SK-N-SH (cell line): ENCODE data around the gene OPA1. TPM values are rescaled to one million over a fixed set of nuclear protein-coding genes. Genes with fewer than 3 reads are reported as not detected.

Experiments
- CTCF ChIA-PET: fragments of 300-600, 350-600 bp; formaldehyde crosslinking; extraction: SDS; loops from one replicate; lab custom pipeline; 2021; lab: Yijun Ruan, JAX
- POLR2A ChIA-PET: fragments of 350-600 bp; sonication (Branson Sonifier 250); formaldehyde crosslinking; extraction: SDS; loops from one replicate; lab custom pipeline; 2020; ENCODE audit warnings: antibody characterized with exemption, inconsistent platforms; lab: Yijun Ruan, JAX
- DNase-seq: peaks from one replicate; pipeline ENCODE4 v3.0.0; 2012
- H2AFZ ChIP-seq: fragments of 200-600 bp; sonication (generic); 2 replicates; pipeline ENCODE4 v1.8.1; 2016; ENCODE audit warnings: antibody characterized with exemption, mild to moderate bottlenecking, low read depth
- H3F3A ChIP-seq: fragments of 200-600 bp; sonication (generic); replicated peaks from 2 replicates; pipeline ENCODE3; 2016; ENCODE audit warnings: antibody characterized with exemption, mild to moderate bottlenecking; ENCODE audit not compliant: insufficient read depth
- H3K27ac ChIP-seq, 2 experiments: fragments of 200-500 bp in 1 of 2; fragments of 200-600 bp in 1 of 2; sonication (Bioruptor generic) in 1 of 2; sonication (generic), shearing (Covaris generic) in 1 of 2; 2 replicates each; pipeline versions ENCODE4 v1.5.1 to v1.6.1; 2014 to 2016; ENCODE audit warnings: low read depth in 2 of 2, inconsistent platforms in 1 of 2, low read length in 1 of 2, mild to moderate bottlenecking in 1 of 2, mixed read lengths in 1 of 2
- H3K27me3 ChIP-seq: fragments of 200-600 bp; sonication (generic), shearing (Covaris generic); 2 replicates; pipeline ENCODE4 v1.6.1; 2016; ENCODE audit warnings: mixed run types; ENCODE audit not compliant: insufficient read depth
- H3K36me3 ChIP-seq, 2 experiments: fragments of 200-500 bp in 1 of 2; fragments of 200-600 bp in 1 of 2; sonication (Bioruptor generic) in 1 of 2; sonication (generic) in 1 of 2; replicated peaks in 1 of 2; 2 replicates each; pipeline versions ENCODE3 to v1.5.1; 2014 to 2016; ENCODE audit warnings: low read length in 1 of 2, mild to moderate bottlenecking in 1 of 2; ENCODE audit not compliant: insufficient read depth in 2 of 2, control insufficient read depth in 1 of 2
- H3K4me1 ChIP-seq, 2 experiments: fragments of 200-500 bp in 1 of 2; fragments of 200-600 bp in 1 of 2; sonication (Bioruptor generic) in 1 of 2; sonication (generic), shearing (Covaris generic) in 1 of 2; 2 replicates each; pipeline versions ENCODE4 v1.5.1 to v1.6.1; 2014 to 2016; ENCODE audit warnings: low read depth in 1 of 2, low read length in 1 of 2, mixed run types in 1 of 2; ENCODE audit not compliant: insufficient read depth in 2 of 2, control insufficient read depth in 1 of 2
- H3K4me2 ChIP-seq: fragments of 200-600 bp; sonication (generic), shearing (Covaris generic); 2 replicates; pipeline ENCODE4 v1.6.1; 2017; ENCODE audit warnings: mixed run types
- H3K4me3 ChIP-seq, 2 experiments: fragments of 200-500 bp in 1 of 2; fragments of 200-600 bp in 1 of 2; sonication (Bioruptor generic) in 1 of 2; sonication (generic), shearing (Covaris generic) in 1 of 2; 2 replicates each; pipeline versions ENCODE4 v1.5.1 to v1.8.1; 2014 to 2016; ENCODE audit warnings: low read depth in 2 of 2, inconsistent platforms in 1 of 2, low read length in 1 of 2, mild to moderate bottlenecking in 1 of 2, mixed read lengths in 1 of 2, moderate library complexity in 1 of 2
- H3K79me2 ChIP-seq: fragments of 200-600 bp; sonication (generic); 2 replicates; pipeline ENCODE4 v1.8.1; 2017; ENCODE audit warnings: mild to moderate bottlenecking; ENCODE audit not compliant: insufficient read depth
- H3K9ac ChIP-seq: fragments of 200-600 bp; sonication (generic); 2 replicates; pipeline ENCODE4 v1.6.1; 2017; ENCODE audit warnings: mixed run types
- H3K9me2 ChIP-seq: fragments of 200-600 bp; sonication (generic); 2 replicates; pipeline ENCODE4 v1.6.1; 2017; ENCODE audit warnings: mixed run types
- H3K9me3 ChIP-seq: fragments of 200-600 bp; sonication (generic); 2 replicates; pipeline ENCODE4 v1.6.1; 2017; ENCODE audit warnings: mixed run types, mild to moderate bottlenecking, moderate library complexity
- H4K20me1 ChIP-seq: fragments of 200-600 bp; sonication (generic); 2 replicates; pipeline ENCODE4 v1.6.1; 2017; ENCODE audit warnings: mild to moderate bottlenecking, mixed run types; ENCODE audit not compliant: insufficient read depth
- ELF1 ChIP-seq: IDR thresholded peaks from 2 replicates; pipeline ENCODE4 v1.4.0; 2012
- EZH2phosphoT487 ChIP-seq: fragments of 200-600 bp; sonication (generic); IDR thresholded peaks from 2 replicates; pipeline ENCODE4 v1.6.1; 2017; ENCODE audit warnings: low read depth, mixed run types, mild to moderate bottlenecking, antibody characterized with exemption, moderate library complexity, borderline replicate concordance
- FOSL2 ChIP-seq: IDR thresholded peaks from 2 replicates; pipeline ENCODE4 v1.4.0; 2012; ENCODE audit warnings: low read depth, mild to moderate bottlenecking, moderate library complexity, borderline replicate concordance
- GABPA ChIP-seq: IDR thresholded peaks from 2 replicates; pipeline ENCODE4 v1.4.0; 2012; ENCODE audit warnings: low read depth, mild to moderate bottlenecking
- GATA2 ChIP-seq: sonication (generic); formaldehyde crosslinking; IDR thresholded peaks from 2 replicates; pipeline ENCODE4 v1.5.0; 2020; ENCODE audit warnings: mild to moderate bottlenecking, missing genetic modification reagents
- MEF2A ChIP-seq: IDR thresholded peaks from 2 replicates; pipeline ENCODE4 v1.4.0; 2012; ENCODE audit warnings: low read depth, borderline replicate concordance
- MXI1 ChIP-seq: IDR thresholded peaks from 2 replicates; pipeline ENCODE4 v1.6.1; 2012; ENCODE audit warnings: mild to moderate bottlenecking, low read depth, low read length, improper control_type of control experiment
- NFIC ChIP-seq: IDR thresholded peaks from 2 replicates; pipeline ENCODE4 v1.4.0; 2012; ENCODE audit warnings: borderline replicate concordance
- RAD21 ChIP-seq: IDR thresholded peaks from 2 replicates; pipeline ENCODE4 v1.6.1; 2012; ENCODE audit warnings: mild to moderate bottlenecking, low read length
- RCOR1 ChIP-seq: fragments of 150-350 bp; IDR thresholded peaks from 2 replicates; pipeline ENCODE4 v1.6.1; 2017; ENCODE audit warnings: antibody characterized with exemption, low read length
- REST ChIP-seq: IDR thresholded peaks from 2 replicates; pipeline ENCODE4 v1.6.1; 2012; ENCODE audit warnings: mild to moderate bottlenecking, low read depth, low read length, moderate library complexity
- RFX5 ChIP-seq: IDR thresholded peaks from 2 replicates; pipeline ENCODE4 v1.6.1; 2012; ENCODE audit warnings: mild to moderate bottlenecking, improper control_type of control experiment, low read length
- SIN3A ChIP-seq: IDR thresholded peaks from 2 replicates; pipeline ENCODE4 v1.6.1; 2012; ENCODE audit warnings: low read depth, mild to moderate bottlenecking, low read length, moderate library complexity, borderline replicate concordance
- SMC3 ChIP-seq: IDR thresholded peaks from 2 replicates; pipeline ENCODE4 v1.6.1; 2012; ENCODE audit warnings: low read depth, low read length, improper control_type of control experiment
- TAF1 ChIP-seq: IDR thresholded peaks from 2 replicates; pipeline ENCODE4 v1.6.1; 2012; ENCODE audit warnings: low read depth, mild to moderate bottlenecking, low read length, moderate library complexity, borderline replicate concordance
- TEAD4 ChIP-seq: IDR thresholded peaks from 2 replicates; pipeline ENCODE4 v1.4.0; 2012; ENCODE audit warnings: mild to moderate bottlenecking, borderline replicate concordance; ENCODE audit not compliant: insufficient read depth
- WGBS: methylation state at CpG from one replicate; pipeline ENCODE4 v1.1.6; 2017; ENCODE audit warnings: low lambda C conversion rate; 5-methylcytosine and 5-hydroxymethylcytosine counted together
- polyA plus RNA-seq, 3 experiments: library from polyadenylated mRNA; depleted of rRNA; stranded (reverse); fragments of >200 nt; gene quantifications; 2 replicates each; pipeline ENCODE4 v1.2.3, GENCODE V29; 2012
- TF ChIP-seq, protein P1 (sequence below): fragments of 200-600 bp; sonication (generic); IDR thresholded peaks from 2 replicates; pipeline ENCODE4 v1.6.1; 2017; ENCODE audit warnings: antibody characterized with exemption, mild to moderate bottlenecking, moderate library complexity
- TF ChIP-seq, protein P2 (sequence below): fragments of 150-350 bp; IDR thresholded peaks from 2 replicates; pipeline ENCODE4 v1.6.1; 2016; ENCODE audit warnings: mild to moderate bottlenecking, low read depth, low read length

The OPA1 gene
- polyA plus RNA-seq, 1 of the 3 experiments (the other 2 are of a cell fraction), result 11.4 TPM

GRCh38 chr3:193621127-193621526 is 28.1 kb downstream of the OPA1 start (continued):
- TF ChIP-seq SIN3A, result no peak
- TF ChIP-seq EZH2phosphoT487, result no peak
- TF ChIP-seq, protein P1, sequence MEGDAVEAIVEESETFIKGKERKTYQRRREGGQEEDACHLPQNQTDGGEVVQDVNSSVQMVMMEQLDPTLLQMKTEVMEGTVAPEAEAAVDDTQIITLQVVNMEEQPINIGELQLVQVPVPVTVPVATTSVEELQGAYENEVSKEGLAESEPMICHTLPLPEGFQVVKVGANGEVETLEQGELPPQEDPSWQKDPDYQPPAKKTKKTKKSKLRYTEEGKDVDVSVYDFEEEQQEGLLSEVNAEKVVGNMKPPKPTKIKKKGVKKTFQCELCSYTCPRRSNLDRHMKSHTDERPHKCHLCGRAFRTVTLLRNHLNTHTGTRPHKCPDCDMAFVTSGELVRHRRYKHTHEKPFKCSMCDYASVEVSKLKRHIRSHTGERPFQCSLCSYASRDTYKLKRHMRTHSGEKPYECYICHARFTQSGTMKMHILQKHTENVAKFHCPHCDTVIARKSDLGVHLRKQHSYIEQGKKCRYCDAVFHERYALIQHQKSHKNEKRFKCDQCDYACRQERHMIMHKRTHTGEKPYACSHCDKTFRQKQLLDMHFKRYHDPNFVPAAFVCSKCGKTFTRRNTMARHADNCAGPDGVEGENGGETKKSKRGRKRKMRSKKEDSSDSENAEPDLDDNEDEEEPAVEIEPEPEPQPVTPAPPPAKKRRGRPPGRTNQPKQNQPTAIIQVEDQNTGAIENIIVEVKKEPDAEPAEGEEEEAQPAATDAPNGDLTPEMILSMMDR, result no peak

DNA sequence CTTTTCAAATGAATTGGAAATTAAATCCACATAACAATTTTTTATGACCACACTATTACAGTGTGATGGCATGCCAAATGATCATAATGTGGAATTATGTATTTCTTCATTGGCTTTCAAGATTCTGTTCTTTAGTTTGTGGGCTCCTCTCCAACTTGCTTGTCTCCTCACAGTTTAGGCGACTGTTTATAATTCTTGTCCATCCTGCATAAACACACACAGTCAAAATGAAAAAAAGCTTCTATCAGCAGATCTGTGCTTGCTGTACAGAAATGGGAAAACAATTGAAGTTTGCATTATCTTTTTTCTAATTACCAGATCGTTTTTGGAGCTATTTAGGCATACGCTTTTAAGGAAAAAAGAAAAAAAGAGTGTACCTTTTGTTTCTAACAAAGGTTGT is 37.0 kb downstream of the OPA1 start:
- DNase-seq, result no peak
- Histone ChIP-seq H2AFZ (no peak overlapping the region), H3K27me3 (no peaks in the 10 kb centered on the region), H3K79me2 (no peaks in the 10 kb centered on the region), H3K27ac (no peak overlapping the region), H3K4me2 (no peak overlapping the region), H3K36me3 (peaks cover 48 to 60% of the 10 kb centered on the region in 2 experiments), H3K4me3 (no peak overlapping the region), H3K4me1 (no peaks in the 10 kb centered on the region; a peak in 1 of 4 replicates), H3K9me3 (no peaks in the 10 kb centered on the region), H3K9me2 (no peaks in the 10 kb centered on the region; the same call in 1 of the 2 replicates), H3F3A (peaks cover 6% of the 10 kb centered on the region), H3K9ac (no peak overlapping the region), H4K20me1 (no peaks in the 10 kb centered on the region)
- TF ChIP-seq ELF1, result no peak
- TF ChIP-seq RAD21, result no peak
- no peak for TF ChIP-seq RCOR1
- no peak for TF ChIP-seq SMC3
- TF ChIP-seq FOSL2, result no peak
- TF ChIP-seq MEF2A, result no peak
- no peak for TF ChIP-seq GATA2 (CRISPR knock-in tag)
- no peak for TF ChIP-seq MXI1
- TF ChIP-seq RFX5, result no peak
- TF ChIP-seq GABPA, result no peak
- no peak for TF ChIP-seq REST
- no peak for TF ChIP-seq NFIC
- TF ChIP-seq TAF1, result no peak
- TF ChIP-seq TEAD4, result no peak
- TF ChIP-seq, protein P2, sequence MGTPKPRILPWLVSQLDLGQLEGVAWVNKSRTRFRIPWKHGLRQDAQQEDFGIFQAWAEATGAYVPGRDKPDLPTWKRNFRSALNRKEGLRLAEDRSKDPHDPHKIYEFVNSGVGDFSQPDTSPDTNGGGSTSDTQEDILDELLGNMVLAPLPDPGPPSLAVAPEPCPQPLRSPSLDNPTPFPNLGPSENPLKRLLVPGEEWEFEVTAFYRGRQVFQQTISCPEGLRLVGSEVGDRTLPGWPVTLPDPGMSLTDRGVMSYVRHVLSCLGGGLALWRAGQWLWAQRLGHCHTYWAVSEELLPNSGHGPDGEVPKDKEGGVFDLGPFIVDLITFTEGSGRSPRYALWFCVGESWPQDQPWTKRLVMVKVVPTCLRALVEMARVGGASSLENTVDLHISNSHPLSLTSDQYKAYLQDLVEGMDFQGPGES, result no peak
- WGBS, result 59% methylated on average over 3 of the region's 3 CpGs
- ChIA-PET POLR2A (no interaction called here), CTCF (interaction anchor here (1.1 kb wide), 1 partner anchor 25 kb away, joined by 3 read pairs; no protein-coding TSS in a partner anchor)
